ENCODE measurements around the gene EVI5L. TPM values are rescaled to one million over a fixed set of nuclear protein-coding genes. Genes with fewer than 3 reads are reported as not detected.

EVI5L gene
- polyA plus RNA-seq, 2 donors = 8.5 to 8.8 TPM

- H3K27me3 ChIP-seq (ENCODE audit: control insufficient read depth in 1 of 2, insufficient read depth in 2 of 2, low read length in 2 of 2) = peaks cover 0 to 17% of the 10 kb centered on the region in 2 donors
- peaks cover 11 to 27% of the 10 kb centered on the region in 2 donors for H3K4me1 ChIP-seq (ENCODE audit: control insufficient read depth in 2 of 2, insufficient read depth in 2 of 2, low read length in 1 of 2)
- H3K27ac ChIP-seq (ENCODE audit: low read depth in 2 of 2, low read length in 1 of 2) = peak overlapping the region; percentile 73 to 81
- H3K9me3 ChIP-seq (ENCODE audit: control insufficient read depth in 2 of 2, insufficient read depth in 1 of 2, low read depth in 1 of 2, low read length in 1 of 2) = peaks cover 0 to 7% of the 10 kb centered on the region in 2 donors
- H3K36me3 ChIP-seq (ENCODE audit: control insufficient read depth in 2 of 2, insufficient read depth in 2 of 2, low read length in 1 of 2) = no peaks in the 10 kb centered on the region
- WGBS, 2 donors = 3 to 8% methylated on average over 42 to 47 of the region's 47 CpGs
- H3K4me3 ChIP-seq (ENCODE audit: low read depth in 1 of 2, low read length in 2 of 2) = peak overlapping the region; percentile 41 to 46
Observed at GRCh38 chr19:7869453-7869909, 39.5 kb downstream of the EVI5L start.

DNA sequence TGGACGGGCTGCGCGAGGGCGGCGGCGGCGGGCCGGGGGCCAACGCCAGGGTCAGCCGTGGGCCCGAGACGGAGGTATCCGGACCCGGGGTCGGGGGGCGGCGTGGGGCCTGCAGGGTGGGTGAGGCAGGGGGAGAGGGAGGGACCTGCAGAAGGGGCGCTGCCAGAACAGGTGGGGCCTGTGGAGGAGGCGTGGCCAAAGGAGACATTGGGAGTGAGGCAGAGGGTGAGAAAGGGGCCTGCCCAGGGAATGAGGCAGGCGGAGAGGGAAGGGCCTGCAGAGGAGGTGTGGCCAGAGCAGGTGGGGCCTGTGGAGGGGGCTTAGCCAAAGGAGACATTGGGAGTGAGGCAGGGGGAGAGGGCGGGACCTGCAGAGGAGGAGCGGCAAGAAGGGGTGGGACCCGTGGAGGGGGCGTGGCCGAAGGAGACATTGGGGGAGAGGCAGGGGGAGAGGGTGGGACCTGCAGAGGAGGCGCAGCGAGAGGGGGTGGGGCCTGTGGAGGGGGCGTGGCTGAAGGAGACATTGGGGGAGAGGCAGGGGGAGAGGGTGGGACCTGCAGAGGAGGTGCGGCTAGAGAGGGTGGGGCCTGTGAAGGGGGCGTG is 40.0 kb downstream of the EVI5L start:
- H3K9me3 ChIP-seq (ENCODE audit: control insufficient read depth in 2 of 2, insufficient read depth in 1 of 2, low read depth in 1 of 2, low read length in 1 of 2) = peaks cover 0 to 10% of the 10 kb centered on the region in 2 donors
- 18 to 19% methylated on average over 29 to 30 of the region's 30 CpGs for WGBS, 2 donors
- H3K36me3 ChIP-seq (ENCODE audit: control insufficient read depth in 2 of 2, insufficient read depth in 2 of 2, low read length in 1 of 2) = no peaks in the 10 kb centered on the region
- H3K4me1 ChIP-seq (ENCODE audit: control insufficient read depth in 2 of 2, insufficient read depth in 2 of 2, low read length in 1 of 2) = peaks cover 11 to 25% of the 10 kb centered on the region in 2 donors
- H3K4me3 ChIP-seq (ENCODE audit: low read depth in 1 of 2, low read length in 2 of 2) = peak overlapping the region; percentile 41 to 46
- H3K27ac ChIP-seq (ENCODE audit: low read depth in 2 of 2, low read length in 1 of 2) = peak overlapping the region; percentile 73 to 81
- H3K27me3 ChIP-seq (ENCODE audit: control insufficient read depth in 1 of 2, insufficient read depth in 2 of 2, low read length in 2 of 2) = peaks cover 3 to 23% of the 10 kb centered on the region in 2 donors

- peaks cover 0 to 10% of the 10 kb centered on the region in 2 donors for H3K9me3 ChIP-seq (ENCODE audit: control insufficient read depth in 2 of 2, insufficient read depth in 1 of 2, low read depth in 1 of 2, low read length in 1 of 2)
- WGBS, 2 donors = 55 to 58% methylated on average over 11 of the region's 11 CpGs
- no peaks in the 10 kb centered on the region for H3K36me3 ChIP-seq (ENCODE audit: control insufficient read depth in 2 of 2, insufficient read depth in 2 of 2, low read length in 1 of 2)
- no peak overlapping the region for H3K4me3 ChIP-seq (ENCODE audit: low read depth in 1 of 2, low read length in 2 of 2)
- no peak overlapping the region for H3K27ac ChIP-seq (ENCODE audit: low read depth in 2 of 2, low read length in 1 of 2)
- peaks cover 11 to 23% of the 10 kb centered on the region in 2 donors for H3K4me1 ChIP-seq (ENCODE audit: control insufficient read depth in 2 of 2, insufficient read depth in 2 of 2, low read length in 1 of 2)
- H3K27me3 ChIP-seq (ENCODE audit: control insufficient read depth in 1 of 2, insufficient read depth in 2 of 2, low read length in 2 of 2) = peaks cover 3 to 23% of the 10 kb centered on the region in 2 donors
Observed at GRCh38 chr19:7870571-7871436, 40.8 kb downstream of the EVI5L start.

DNA sequence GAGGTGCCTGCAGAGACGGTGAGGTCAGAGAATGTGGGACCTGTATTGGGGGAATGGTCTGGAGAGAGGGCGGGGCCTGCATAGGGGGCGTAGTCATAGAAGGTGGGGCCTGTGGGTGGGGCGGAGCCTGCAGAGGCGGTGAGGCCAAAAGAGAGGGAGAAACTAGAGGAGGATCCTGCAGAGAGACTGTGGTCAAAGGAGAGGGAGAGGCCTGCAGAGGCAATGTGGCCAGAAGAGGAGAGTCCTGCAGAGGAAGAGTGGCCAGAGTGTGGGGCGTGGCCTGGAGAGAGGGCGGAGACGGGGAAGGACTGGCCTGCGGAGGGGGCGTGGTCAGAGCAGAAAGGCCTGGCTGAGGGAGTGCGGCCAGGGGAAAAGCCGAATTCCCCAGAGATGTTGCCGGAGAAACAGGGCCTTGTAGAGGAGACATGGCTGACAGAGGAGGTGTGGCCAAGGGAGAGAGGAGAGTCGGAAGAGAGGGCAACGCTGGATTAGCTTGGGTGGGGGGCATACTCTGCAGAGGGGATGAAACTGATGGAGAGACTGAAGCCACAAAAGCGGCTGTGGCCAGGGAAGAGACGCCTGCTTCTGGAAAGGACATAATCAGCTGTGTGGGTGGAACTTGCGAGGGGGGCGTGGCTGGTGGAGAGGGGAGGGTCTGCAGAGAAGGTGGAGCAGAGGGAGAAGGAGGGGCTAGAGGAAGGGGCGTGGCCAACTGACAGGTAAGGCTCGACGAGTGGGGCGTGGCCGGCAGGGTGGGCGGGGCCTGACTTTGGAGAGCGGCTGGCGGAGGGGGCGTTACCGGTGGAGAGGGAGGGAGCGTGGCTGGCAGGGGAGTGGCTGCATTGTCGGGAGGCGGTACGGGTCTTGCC is 41.7 kb downstream of the EVI5L start:
- Histone ChIP-seq H3K4me3 (ENCODE audit: low read depth in 1 of 2, low read length in 2 of 2) (no peak overlapping the region), H3K9me3 (ENCODE audit: control insufficient read depth in 2 of 2, insufficient read depth in 1 of 2, low read depth in 1 of 2, low read length in 1 of 2) (peaks cover 0 to 10% of the 10 kb centered on the region in 2 donors), H3K27ac (ENCODE audit: low read depth in 2 of 2, low read length in 1 of 2) (peak overlapping the region; percentile 31 to 62), H3K4me1 (ENCODE audit: control insufficient read depth in 2 of 2, insufficient read depth in 2 of 2, low read length in 1 of 2) (peaks cover 11 to 20% of the 10 kb centered on the region in 2 donors), H3K36me3 (ENCODE audit: control insufficient read depth in 2 of 2, insufficient read depth in 2 of 2, low read length in 1 of 2) (no peaks in the 10 kb centered on the region), H3K27me3 (ENCODE audit: control insufficient read depth in 1 of 2, insufficient read depth in 2 of 2, low read length in 2 of 2) (peaks cover 3 to 23% of the 10 kb centered on the region in 2 donors)
- 7 to 9% methylated on average over 32 to 33 of the region's 33 CpGs for WGBS, 2 donors

DNA sequence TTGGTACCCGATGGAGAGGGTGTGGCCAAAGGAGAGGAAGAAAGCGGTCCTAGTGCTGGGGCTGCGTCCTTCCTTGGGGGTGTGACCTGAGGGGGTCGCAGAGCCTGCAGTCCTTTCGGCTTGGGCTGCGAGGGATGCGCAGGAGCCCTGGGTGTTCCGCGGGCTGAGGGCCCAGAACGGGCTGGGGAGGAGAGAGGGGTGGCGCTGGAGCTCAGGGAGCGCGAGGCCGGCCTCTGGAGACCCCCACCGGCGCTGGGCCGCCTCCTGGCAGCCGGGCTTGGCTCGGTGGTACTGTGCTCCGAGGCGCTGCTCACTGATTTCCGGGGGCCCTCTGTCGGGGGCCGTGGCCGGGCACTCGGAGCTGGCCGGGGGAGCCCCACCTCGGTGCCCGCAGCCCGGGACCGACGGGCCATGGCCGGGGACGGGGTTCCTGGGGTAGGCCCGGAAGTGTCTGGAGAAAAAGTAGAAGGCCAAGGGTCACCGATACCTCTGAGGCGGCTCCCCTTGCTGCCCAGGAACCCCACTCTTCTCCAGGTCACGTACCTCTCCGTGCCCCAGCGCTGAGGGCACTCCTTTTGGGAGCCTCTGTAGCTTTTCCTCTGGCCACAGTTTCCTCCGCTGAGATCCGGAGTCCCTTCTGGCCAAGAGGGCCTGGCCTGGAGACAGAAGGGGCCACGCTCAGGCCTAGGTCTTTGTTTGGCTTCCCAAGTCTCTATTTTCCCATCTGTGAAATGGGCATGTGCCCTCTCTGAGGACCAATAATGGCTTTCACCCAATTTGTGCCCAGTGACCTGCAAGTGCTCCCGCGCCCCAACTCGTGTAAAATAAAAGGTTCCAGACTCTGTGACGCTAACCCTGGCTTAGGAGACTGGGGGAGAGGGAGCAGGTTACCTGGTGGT is 42.5 kb downstream of the EVI5L start:
- peaks cover 0 to 10% of the 10 kb centered on the region in 2 donors for H3K9me3 ChIP-seq (ENCODE audit: control insufficient read depth in 2 of 2, insufficient read depth in 1 of 2, low read depth in 1 of 2, low read length in 1 of 2)
- WGBS, 2 donors = 52 to 55% methylated on average over 43 to 47 of the region's 47 CpGs
- no peaks in the 10 kb centered on the region for H3K36me3 ChIP-seq (ENCODE audit: control insufficient read depth in 2 of 2, insufficient read depth in 2 of 2, low read length in 1 of 2)
- peaks cover 3 to 23% of the 10 kb centered on the region in 2 donors for H3K27me3 ChIP-seq (ENCODE audit: control insufficient read depth in 1 of 2, insufficient read depth in 2 of 2, low read length in 2 of 2)
- H3K4me3 ChIP-seq (ENCODE audit: low read depth in 1 of 2, low read length in 2 of 2) = no peak overlapping the region
- peaks cover 11 to 20% of the 10 kb centered on the region in 2 donors for H3K4me1 ChIP-seq (ENCODE audit: control insufficient read depth in 2 of 2, insufficient read depth in 2 of 2, low read length in 1 of 2)
- no peak overlapping the region for H3K27ac ChIP-seq (ENCODE audit: low read depth in 2 of 2, low read length in 1 of 2)

- Histone ChIP-seq H3K27ac (ENCODE audit: low read depth in 2 of 2, low read length in 1 of 2) (no peak overlapping the region), H3K27me3 (ENCODE audit: control insufficient read depth in 1 of 2, insufficient read depth in 2 of 2, low read length in 2 of 2) (peaks cover 3 to 23% of the 10 kb centered on the region in 2 donors), H3K36me3 (ENCODE audit: control insufficient read depth in 2 of 2, insufficient read depth in 2 of 2, low read length in 1 of 2) (no peaks in the 10 kb centered on the region), H3K4me1 (ENCODE audit: control insufficient read depth in 2 of 2, insufficient read depth in 2 of 2, low read length in 1 of 2) (peaks cover 10 to 18% of the 10 kb centered on the region in 2 donors), H3K9me3 (ENCODE audit: control insufficient read depth in 2 of 2, insufficient read depth in 1 of 2, low read depth in 1 of 2, low read length in 1 of 2) (peaks cover 0 to 10% of the 10 kb centered on the region in 2 donors), H3K4me3 (ENCODE audit: low read depth in 1 of 2, low read length in 2 of 2) (no peak overlapping the region)
- 16 to 19% methylated on average over 53 of the region's 53 CpGs for WGBS, 2 donors
Observed at GRCh38 chr19:7873304-7874075, 43.5 kb downstream of the EVI5L start.

DNA sequence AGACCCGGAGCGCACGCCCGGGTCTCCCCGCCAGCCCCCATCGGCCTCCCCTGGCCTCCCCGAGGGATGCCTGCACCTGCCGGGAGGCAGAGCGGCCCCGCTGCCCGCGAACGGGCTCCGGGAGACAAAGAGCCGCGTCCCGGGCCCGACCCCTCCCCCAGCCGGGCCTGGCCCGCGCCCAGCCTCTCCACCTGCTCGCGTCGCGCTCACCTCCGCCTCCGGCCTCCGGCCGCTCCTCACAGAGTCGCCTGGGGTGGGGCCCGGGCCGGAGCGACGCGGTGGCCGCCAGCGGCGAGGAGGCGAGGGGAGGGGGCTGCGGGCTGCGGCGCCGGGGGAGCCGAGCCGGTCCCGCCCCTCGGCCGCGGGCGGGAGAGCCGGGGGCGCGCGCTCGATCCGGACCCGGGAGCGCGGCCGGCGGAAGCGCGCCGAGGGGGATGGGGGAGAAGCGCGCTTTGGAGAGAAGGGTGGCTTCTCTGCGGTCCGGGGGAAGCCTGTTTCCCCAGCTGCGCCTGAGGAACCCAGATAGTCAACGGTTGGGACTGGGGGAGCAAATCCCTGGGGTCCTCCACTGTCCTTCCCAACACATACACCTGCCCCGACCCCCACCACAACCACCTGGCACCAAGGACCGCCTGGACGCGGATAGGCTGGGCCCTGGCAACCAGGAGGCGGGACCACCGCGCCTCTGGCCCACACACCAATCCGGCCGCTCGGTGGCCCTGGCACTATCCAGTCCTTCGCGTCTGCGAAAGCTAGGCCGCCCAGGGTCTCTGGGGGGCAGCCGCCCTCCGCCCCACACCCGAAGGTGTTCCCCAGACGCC is 44.3 kb downstream of the EVI5L start, which contains the start of gene PRR36:
Gene PRR36 (minus strand): TSS at position 315 of the 821 bp plus-strand sequence. CDS start 701 bp downstream, outside the sequence.
- no peaks in the 10 kb centered on the region for H3K36me3 ChIP-seq (ENCODE audit: control insufficient read depth in 2 of 2, insufficient read depth in 2 of 2, low read length in 1 of 2)
- peak within 1 kb of the TSS in 1 of 2 donors; percentile 34 for H3K4me3 ChIP-seq (ENCODE audit: low read depth in 1 of 2, low read length in 2 of 2)
- WGBS, 2 donors = 1 to 3% methylated on average over 64 to 88 of the region's 88 CpGs
- peaks cover 7 to 11% of the 10 kb centered on the region in 2 donors for H3K4me1 ChIP-seq (ENCODE audit: control insufficient read depth in 2 of 2, insufficient read depth in 2 of 2, low read length in 1 of 2)
- H3K9me3 ChIP-seq (ENCODE audit: control insufficient read depth in 2 of 2, insufficient read depth in 1 of 2, low read depth in 1 of 2, low read length in 1 of 2) = peaks cover 0 to 10% of the 10 kb centered on the region in 2 donors
- peaks cover 3 to 23% of the 10 kb centered on the region in 2 donors for H3K27me3 ChIP-seq (ENCODE audit: control insufficient read depth in 1 of 2, insufficient read depth in 2 of 2, low read length in 2 of 2)
- no peak within 1 kb of the TSS for H3K27ac ChIP-seq (ENCODE audit: low read depth in 2 of 2, low read length in 1 of 2)
